ENCODE measurements around the gene SNED1. TPM values are rescaled to one million over a fixed set of nuclear protein-coding genes. Genes with fewer than 3 reads are reported as not detected.

Gene SNED1
- total and polyA plus RNA-seq, 9 of the 15 experiments (the other 6 are each of a cell fraction or from before 2014, with no cell fraction given): 0.03 to 0.07 (median 0.05) TPM; not detected in 5

DNA sequence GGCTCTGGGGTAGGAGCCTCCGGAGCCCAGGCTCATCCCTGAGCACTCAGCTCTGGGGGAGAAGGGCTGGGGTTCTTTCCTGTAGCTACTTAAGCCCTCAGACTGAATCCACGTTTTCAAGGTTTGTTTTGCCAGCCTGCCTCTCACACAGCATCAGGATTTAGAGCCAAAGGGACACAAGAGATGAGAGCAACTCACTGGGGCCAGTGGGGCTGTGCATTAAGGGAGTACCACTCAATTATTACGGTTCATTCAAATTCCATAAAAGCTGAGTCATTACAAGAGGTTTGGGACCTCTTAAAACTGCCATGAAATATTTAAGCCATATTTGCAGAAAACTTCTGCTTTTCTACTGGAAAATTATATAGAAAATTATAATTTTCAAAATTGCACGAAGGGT lies 17.1 kb upstream of the SNED1 start:
- no TSS peak for BruUV-seq (replicated peaks)
- 0 out of 2 replicates have a peak, but pooled peaks have one; percentile 9 for TF ChIP-seq NFE2 (IDR thresholded peaks at IDR 0.05; ENCODE audit: low read depth)
- TF ChIP-seq, protein P1, sequence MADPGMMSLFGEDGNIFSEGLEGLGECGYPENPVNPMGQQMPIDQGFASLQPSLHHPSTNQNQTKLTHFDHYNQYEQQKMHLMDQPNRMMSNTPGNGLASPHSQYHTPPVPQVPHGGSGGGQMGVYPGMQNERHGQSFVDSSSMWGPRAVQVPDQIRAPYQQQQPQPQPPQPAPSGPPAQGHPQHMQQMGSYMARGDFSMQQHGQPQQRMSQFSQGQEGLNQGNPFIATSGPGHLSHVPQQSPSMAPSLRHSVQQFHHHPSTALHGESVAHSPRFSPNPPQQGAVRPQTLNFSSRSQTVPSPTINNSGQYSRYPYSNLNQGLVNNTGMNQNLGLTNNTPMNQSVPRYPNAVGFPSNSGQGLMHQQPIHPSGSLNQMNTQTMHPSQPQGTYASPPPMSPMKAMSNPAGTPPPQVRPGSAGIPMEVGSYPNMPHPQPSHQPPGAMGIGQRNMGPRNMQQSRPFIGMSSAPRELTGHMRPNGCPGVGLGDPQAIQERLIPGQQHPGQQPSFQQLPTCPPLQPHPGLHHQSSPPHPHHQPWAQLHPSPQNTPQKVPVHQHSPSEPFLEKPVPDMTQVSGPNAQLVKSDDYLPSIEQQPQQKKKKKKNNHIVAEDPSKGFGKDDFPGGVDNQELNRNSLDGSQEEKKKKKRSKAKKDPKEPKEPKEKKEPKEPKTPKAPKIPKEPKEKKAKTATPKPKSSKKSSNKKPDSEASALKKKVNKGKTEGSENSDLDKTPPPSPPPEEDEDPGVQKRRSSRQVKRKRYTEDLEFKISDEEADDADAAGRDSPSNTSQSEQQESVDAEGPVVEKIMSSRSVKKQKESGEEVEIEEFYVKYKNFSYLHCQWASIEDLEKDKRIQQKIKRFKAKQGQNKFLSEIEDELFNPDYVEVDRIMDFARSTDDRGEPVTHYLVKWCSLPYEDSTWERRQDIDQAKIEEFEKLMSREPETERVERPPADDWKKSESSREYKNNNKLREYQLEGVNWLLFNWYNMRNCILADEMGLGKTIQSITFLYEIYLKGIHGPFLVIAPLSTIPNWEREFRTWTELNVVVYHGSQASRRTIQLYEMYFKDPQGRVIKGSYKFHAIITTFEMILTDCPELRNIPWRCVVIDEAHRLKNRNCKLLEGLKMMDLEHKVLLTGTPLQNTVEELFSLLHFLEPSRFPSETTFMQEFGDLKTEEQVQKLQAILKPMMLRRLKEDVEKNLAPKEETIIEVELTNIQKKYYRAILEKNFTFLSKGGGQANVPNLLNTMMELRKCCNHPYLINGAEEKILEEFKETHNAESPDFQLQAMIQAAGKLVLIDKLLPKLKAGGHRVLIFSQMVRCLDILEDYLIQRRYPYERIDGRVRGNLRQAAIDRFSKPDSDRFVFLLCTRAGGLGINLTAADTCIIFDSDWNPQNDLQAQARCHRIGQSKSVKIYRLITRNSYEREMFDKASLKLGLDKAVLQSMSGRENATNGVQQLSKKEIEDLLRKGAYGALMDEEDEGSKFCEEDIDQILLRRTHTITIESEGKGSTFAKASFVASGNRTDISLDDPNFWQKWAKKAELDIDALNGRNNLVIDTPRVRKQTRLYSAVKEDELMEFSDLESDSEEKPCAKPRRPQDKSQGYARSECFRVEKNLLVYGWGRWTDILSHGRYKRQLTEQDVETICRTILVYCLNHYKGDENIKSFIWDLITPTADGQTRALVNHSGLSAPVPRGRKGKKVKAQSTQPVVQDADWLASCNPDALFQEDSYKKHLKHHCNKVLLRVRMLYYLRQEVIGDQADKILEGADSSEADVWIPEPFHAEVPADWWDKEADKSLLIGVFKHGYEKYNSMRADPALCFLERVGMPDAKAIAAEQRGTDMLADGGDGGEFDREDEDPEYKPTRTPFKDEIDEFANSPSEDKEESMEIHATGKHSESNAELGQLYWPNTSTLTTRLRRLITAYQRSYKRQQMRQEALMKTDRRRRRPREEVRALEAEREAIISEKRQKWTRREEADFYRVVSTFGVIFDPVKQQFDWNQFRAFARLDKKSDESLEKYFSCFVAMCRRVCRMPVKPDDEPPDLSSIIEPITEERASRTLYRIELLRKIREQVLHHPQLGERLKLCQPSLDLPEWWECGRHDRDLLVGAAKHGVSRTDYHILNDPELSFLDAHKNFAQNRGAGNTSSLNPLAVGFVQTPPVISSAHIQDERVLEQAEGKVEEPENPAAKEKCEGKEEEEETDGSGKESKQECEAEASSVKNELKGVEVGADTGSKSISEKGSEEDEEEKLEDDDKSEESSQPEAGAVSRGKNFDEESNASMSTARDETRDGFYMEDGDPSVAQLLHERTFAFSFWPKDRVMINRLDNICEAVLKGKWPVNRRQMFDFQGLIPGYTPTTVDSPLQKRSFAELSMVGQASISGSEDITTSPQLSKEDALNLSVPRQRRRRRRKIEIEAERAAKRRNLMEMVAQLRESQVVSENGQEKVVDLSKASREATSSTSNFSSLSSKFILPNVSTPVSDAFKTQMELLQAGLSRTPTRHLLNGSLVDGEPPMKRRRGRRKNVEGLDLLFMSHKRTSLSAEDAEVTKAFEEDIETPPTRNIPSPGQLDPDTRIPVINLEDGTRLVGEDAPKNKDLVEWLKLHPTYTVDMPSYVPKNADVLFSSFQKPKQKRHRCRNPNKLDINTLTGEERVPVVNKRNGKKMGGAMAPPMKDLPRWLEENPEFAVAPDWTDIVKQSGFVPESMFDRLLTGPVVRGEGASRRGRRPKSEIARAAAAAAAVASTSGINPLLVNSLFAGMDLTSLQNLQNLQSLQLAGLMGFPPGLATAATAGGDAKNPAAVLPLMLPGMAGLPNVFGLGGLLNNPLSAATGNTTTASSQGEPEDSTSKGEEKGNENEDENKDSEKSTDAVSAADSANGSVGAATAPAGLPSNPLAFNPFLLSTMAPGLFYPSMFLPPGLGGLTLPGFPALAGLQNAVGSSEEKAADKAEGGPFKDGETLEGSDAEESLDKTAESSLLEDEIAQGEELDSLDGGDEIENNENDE (IDR thresholded peaks at IDR 0.05; ENCODE audit: low read depth, low read length): no peak
- Histone ChIP-seq H2AFZ (ENCODE audit: low read depth, low read length) (no peak overlapping the region), H3K27me3 (ENCODE audit: control insufficient read depth in 2 of 2, insufficient read depth in 2 of 2, low read length in 2 of 2) (peaks cover 0 to 15% of the 10 kb centered on the region in 2 experiments; a peak in 2 of 5 replicates), H3K9me1 (ENCODE audit: control insufficient read depth, insufficient read depth, low read length) (no peaks in the 10 kb centered on the region), H3K36me3 (ENCODE audit: control insufficient read depth, insufficient read depth, low read length) (no peaks in the 10 kb centered on the region), H3K27ac (ENCODE audit: extremely low read depth, low read depth, low read length) (no peak overlapping the region), H4K20me1 (replicated peaks; ENCODE audit: control insufficient read depth, insufficient read depth, low read length) (0 out of 2 replicates have a peak, but pooled peaks cover 6% of the 10 kb centered on the region), H3K79me2 (ENCODE audit: control insufficient read depth, insufficient read depth, low read length) (no peaks in the 10 kb centered on the region), H3K9ac (ENCODE audit: insufficient read depth in 1 of 2, low read depth in 2 of 2, low read length in 2 of 2) (no peak overlapping the region), H3K9me3 (replicated peaks; ENCODE audit: control insufficient read depth, insufficient read depth, low read depth, low read length) (no peaks in the 10 kb centered on the region), H3K4me3 (no peak overlapping the region), H3K4me2 (ENCODE audit: insufficient read depth, low read length) (no peak overlapping the region), H3K4me1 (replicated peaks in 1 of 2; ENCODE audit: control insufficient read depth in 2 of 2, insufficient read depth in 2 of 2, low read length in 2 of 2) (peaks cover 0 to 7% of the 10 kb centered on the region in 2 experiments; a peak in 1 of 5 replicates)
- CTCF ChIA-PET (ENCODE audit: low intra/inter-chr PET ratio): no interaction called here
- POLR2A ChIA-PET: interaction anchor here (0.6 kb wide), 1 partner anchor 32 kb away, joined by 3 read pairs; no protein-coding TSS in a partner anchor
- in situ Hi-C loops (cut with MboI): no loop called here
- intact Hi-C loops (cut with micrococcal nuclease): no loop called here
- FAIRE-seq (no peak), DNase-seq (ENCODE audit: extremely low read depth in 1 of 4, low spot score in 3 of 4) (no peak), ATAC-seq (no peak)
- 0% methylated on average over 2 of the region's 4 CpGs for WGBS (ENCODE audit: insufficient coverage, low coverage, missing lambda C conversion rate)
